Activated naive CD8-positive, alpha-beta T cell treated with anti-CD3 and anti-CD28 coated beads, Interleukin-2, amount 10 ng/mL, durations not matched to agents 7 days and 5 days (primary cell): ENCODE results near the gene E2F1. TPM values are rescaled to one million over a fixed set of nuclear protein-coding genes. Genes with fewer than 3 reads are reported as not detected.

Experiments used
- ATAC-seq: fragments of 150-1000 bp; cut with Tn5 transposase; one replicate; pipeline ENCODE4 v1.10.0; 2021; ENCODE audit warnings: low read depth, moderate library complexity
- POLR2A ChIA-PET: fragments of 350-600 bp; sonication (Branson Sonifier 250); formaldehyde crosslinking; loops from one replicate; lab custom pipeline; 2021; ENCODE audit warnings: antibody characterized with exemption; lab: Charles Lee
- DNase-seq: peaks from one replicate; pipeline ENCODE4 v3.0.0; 2021
- H3K27ac Mint-ChIP-seq: one replicate; pipeline ENCODE4 v1.8.0; 2022; ENCODE audit warnings: mild to moderate bottlenecking, mixed read lengths
- H3K27me3 Mint-ChIP-seq: one replicate; pipeline ENCODE4 v1.8.0; 2022; ENCODE audit warnings: mild to moderate bottlenecking, moderate library complexity, mixed read lengths
- H3K36me3 Mint-ChIP-seq: one replicate; pipeline ENCODE4 v1.8.0; 2021; ENCODE audit warnings: mild to moderate bottlenecking, mixed read lengths
- H3K4me1 Mint-ChIP-seq: one replicate; pipeline ENCODE4 v1.8.0; 2021; ENCODE audit warnings: mixed read lengths
- H3K4me3 Mint-ChIP-seq: one replicate; pipeline ENCODE4 v1.8.0; 2022; ENCODE audit warnings: mild to moderate bottlenecking, moderate library complexity, mixed read lengths
- H3K9me3 Mint-ChIP-seq: one replicate; pipeline ENCODE4 v1.8.0; 2021; ENCODE audit warnings: mixed read lengths
- total RNA-seq, 2 experiments: library from RNA; stranded (reverse); gene quantifications; one replicate each; pipeline ENCODE4 v1.2.3, GENCODE V29; 2021

E2F1 gene
- total RNA-seq, 2 experiments from 2014 or later = 62.5 to 68.4 TPM

DNA sequence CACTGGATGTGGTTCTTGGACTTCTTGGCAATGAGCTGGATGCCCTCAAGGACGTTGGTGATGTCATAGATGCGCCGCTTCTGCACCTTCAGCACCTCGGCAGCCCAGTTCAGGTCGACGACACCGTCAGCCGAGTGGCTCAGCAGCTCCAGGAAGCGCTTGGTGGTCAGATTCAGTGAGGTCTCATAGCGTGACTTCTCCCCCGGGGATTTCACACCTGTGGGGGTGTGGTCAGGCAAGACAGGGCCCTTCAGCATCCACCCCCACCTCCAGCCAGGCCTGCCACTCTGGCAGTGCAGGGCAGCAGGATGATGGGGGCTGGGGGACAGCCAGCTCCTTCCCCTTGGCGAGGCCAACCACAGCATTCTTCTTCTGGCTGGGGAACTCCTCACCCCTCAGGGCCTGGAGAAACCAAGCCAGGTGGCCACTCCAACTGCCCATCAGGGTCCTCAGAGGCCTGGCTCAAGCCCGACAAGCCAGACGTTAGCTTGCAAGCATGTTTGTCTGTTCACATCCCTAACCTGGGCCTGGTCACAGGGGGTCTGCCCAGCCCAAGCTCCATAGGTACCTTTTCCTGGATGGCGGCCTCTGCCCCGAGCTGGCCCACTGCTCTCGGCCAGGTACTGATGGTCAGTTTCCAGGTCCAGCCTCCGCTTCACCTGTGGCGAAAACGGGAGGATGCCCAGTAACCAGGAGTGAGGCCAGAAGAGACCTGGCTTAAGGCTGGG lies 6.3 kb downstream of the E2F1 start:
- H3K9me3 Mint-ChIP-seq = no peaks in the 10 kb centered on the region
- POLR2A ChIA-PET = interaction anchor here (0.8 to 6.3 kb wide), 15 partner anchors 8 to 314 kb away, joined by 3 to 116 read pairs (median 4); partner anchors contain the start of genes ACTL10, CBFA2T2, PXMP4 and RALY

DNA sequence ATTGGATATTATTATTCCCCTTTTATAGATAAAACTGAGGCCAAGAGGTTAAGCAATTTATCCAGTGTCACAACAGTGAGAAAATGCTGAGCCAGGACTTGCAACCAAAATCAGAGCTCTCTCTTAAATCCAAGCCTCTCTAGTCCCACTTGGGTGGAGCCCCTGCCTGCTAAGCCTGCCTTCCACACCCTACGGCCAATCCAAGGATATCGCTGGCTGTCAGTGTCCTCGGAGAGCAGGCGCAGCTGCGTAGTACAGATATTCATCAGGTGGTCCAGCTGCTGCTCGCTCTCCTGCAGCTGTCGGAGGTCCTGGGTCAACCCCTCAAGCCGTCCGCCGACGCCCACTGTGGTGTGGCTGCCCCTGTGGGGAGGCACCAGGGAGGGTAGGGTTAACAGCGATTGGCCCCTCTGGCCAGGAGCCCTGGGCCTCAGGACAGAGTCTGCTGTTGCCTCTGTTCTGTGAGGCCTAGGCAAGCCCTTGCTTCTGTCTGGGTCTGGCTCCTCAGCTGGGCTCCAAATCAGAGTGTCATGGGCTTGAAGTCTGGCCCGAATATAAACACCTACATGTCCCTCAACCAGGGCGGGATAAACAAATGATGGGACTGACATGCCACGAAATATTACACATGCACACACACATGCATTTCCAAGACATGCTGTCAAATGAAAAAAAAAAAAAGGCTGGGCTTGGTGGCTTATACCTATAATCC lies 8.0 kb downstream of the E2F1 start:
- Mint-ChIP-seq H3K9me3 (no peaks in the 10 kb centered on the region), H3K4me3 (no peak overlapping the region), H3K4me1 (peaks cover 59% of the 10 kb centered on the region), H3K27ac (peak overlapping the region; percentile 81), H3K36me3 (peaks cover 18% of the 10 kb centered on the region), H3K27me3 (no peaks in the 10 kb centered on the region)
- DNase-seq (no peak), ATAC-seq (no peak)
- POLR2A ChIA-PET = interaction anchor here (1.1 to 6.3 kb wide), 4 partner anchors 10 to 42 kb away, joined by 3 to 116 read pairs (median 10); partner anchors contain the start of genes ACTL10 and PXMP4

More for the DNA sequence above, 6.3 kb downstream of the E2F1 start:
- Mint-ChIP-seq H3K4me3 (peak overlapping the region; percentile 41), H3K27ac (peak overlapping the region; percentile 81), H3K27me3 (no peaks in the 10 kb centered on the region), H3K4me1 (peaks cover 61% of the 10 kb centered on the region), H3K36me3 (peaks cover 21% of the 10 kb centered on the region)
- ATAC-seq = peak; percentile 74
- DNase-seq = peak; percentile 70

DNA sequence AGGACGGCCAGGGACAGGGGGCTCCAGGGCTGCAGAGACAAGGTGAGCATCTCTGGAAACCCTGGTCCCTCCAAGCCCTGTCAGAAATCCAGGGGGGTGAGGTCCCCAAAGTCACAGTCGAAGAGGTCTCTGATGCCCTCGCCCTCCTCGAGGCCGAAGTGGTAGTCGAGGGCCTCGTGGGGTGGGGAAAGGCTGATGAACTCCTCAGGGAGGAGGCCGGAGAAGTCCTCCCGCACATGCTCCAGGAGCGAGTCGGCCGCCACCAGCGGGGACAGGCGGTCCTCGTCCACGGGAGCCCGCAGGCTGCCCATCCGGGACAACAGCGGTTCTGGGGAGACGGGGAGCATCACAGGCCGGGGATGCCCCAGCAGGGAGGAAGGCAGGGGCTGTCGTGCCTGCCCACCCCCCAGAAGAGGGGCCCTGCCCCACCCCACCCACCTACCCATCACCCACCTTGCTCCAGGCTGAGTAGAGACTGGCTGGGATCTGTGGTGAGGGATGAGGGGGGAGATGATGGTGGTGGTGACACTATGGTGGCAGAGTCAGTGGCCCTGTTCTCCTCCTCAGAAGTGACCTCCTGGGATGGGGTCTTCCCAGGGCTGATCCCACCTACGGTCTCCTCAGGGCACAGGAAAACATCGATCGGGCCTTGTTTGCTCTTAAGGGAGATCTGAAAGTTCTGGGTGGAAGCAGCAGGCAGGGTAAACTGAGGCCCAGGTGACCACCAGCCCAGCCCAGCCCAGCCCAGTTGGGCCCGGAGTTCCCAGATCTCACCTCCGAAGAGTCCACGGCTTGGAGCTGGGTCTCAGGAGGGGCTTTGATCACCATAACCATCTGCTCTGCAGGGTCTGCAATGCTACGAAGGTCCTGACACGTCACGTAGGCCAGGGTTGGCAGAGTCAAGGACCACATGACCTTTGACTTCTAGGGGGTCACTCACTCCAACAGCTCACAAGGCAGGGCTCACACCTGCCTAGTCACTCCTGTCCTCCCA lies 9.2 kb downstream of the E2F1 start:
- DNase-seq (no peak), ATAC-seq (no peak)
- Mint-ChIP-seq H3K27me3 (no peaks in the 10 kb centered on the region), H3K27ac (peak overlapping the region; percentile 15), H3K4me1 (peaks cover 59% of the 10 kb centered on the region), H3K4me3 (no peak overlapping the region), H3K9me3 (no peaks in the 10 kb centered on the region), H3K36me3 (peaks cover 19% of the 10 kb centered on the region)
- POLR2A ChIA-PET = interaction anchor here (1.1 to 6.3 kb wide), 4 partner anchors 10 to 43 kb away, joined by 3 to 116 read pairs (median 10); partner anchors contain the start of genes ACTL10 and PXMP4

DNA sequence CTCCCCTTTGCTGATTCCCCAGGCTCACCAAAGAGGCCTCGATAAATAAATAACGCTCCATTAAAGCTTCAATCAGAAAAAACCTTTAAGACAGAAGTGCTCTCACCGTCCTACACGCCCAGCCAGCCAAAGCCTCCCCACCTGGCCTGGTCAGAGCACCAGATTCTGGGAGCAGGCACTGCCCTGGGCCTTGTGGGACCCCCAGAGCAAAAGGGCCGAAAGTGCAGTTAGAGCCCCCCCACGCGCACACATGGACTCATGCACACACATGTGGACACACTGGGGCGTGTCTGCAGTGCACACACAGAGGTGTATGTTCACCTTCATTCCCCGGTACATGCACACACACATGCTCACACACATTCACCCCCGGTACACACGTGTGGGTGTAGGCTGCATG lies 10.1 kb downstream of the E2F1 start:
- ATAC-seq (no peak), DNase-seq (no peak)
- Mint-ChIP-seq H3K4me3 (no peak overlapping the region), H3K4me1 (peaks cover 52% of the 10 kb centered on the region), H3K27ac (peak overlapping the region; percentile 15), H3K36me3 (peaks cover 20% of the 10 kb centered on the region), H3K27me3 (no peaks in the 10 kb centered on the region), H3K9me3 (no peaks in the 10 kb centered on the region)
- POLR2A ChIA-PET = interaction anchor here (1.5 to 2.2 kb wide), 3 partner anchors 9 to 14 kb away, joined by 6 to 12 read pairs (median 6); partner anchors contain the start of gene ACTL10

DNA sequence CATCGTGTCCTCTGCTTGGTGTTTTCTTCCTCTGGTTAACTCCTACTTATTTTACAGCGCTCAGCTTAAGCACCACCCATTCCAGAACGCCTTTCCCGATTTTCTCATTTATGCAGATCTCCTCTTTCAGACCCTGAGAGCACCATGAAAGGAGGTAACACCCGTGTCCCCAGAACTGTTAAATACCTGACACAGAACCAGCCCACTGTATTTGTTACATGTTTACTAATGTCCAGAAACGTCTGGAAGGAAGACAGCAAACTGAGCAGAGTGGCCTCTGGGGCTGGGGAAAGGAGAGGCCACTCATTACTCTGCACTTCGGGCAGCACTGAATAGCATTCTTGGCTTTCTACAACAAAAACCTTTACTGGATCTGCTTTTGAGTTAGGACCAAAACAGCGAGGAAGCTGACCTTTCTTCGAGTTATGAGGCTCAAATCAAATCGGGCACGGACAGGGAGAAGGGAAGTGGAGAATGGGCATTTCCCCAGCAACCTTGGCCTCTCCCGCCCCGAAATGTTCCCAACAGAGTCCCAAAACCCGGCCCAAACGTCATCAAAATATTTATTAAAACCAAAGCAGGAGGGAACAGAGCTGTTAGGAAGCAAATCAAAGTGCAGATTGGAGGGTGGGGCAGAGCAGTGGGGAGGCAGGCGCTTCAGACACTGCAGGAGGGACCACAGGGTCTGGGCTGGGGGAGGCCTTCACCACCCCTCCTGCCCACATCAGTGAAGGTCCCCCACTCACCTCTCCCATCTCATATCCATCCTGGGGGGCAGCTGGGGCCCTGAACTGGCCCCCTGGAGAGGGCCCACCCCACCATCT lies 10.8 kb downstream of the E2F1 start:
- Mint-ChIP-seq H3K36me3 (peaks cover 18% of the 10 kb centered on the region), H3K27me3 (no peaks in the 10 kb centered on the region), H3K27ac (peak overlapping the region; percentile 79), H3K4me1 (peaks cover 45% of the 10 kb centered on the region), H3K4me3 (peak overlapping the region; percentile 64), H3K9me3 (no peaks in the 10 kb centered on the region)
- ATAC-seq (no peak), DNase-seq (no peak)
- POLR2A ChIA-PET = interaction anchor here (1.5 to 2.2 kb wide), 5 partner anchors 8 to 57 kb away, joined by 6 to 12 read pairs (median 7); partner anchors contain the start of genes ACTL10 and ZNF341

DNA sequence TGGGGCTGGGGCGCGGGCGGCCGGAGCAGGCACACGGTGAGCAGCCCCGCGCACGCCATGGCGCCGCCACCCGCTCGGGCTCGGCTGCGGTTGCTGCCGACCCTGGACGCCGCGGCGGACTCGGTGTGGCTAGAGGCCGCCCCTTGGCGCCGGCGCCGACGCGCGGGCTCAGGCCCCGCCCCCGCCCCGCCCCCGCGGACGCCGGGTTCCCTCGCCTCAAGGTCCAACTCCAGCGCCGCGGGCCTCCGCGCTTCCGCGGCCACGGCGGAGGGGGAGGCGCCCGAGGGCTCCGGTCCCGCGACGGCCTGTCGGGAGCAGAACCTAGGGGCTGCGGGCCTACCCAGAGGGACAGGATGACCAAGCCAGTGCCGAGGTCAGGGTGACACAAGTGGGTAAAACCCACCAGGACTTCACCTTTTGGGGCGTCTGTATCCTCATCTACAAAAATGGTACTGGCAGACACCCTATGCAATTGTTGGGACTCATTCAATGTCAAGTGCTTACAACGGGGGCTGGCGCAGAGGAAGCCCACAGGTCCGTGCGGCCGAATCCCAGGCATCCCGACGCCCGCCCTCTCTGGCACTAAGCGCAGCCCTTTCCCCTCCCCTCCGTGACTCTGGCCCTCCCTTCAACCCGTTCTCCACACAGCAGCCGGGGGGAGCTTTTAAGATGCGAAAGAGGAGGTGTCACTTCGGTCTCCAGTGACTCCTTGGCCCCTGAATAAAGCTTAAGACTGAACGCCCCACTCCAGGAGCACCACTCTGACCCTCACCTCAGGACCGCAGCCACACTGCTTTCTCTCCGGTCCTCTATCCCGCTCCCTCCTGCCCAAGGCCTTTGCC lies 11.7 kb downstream of the E2F1 start, which contains the start of gene NECAB3:
Gene NECAB3, minus strand, starts transcription at position 135 of the 842 bp plus-strand sequence. Its CDS starts 76 bp downstream, at position 59.
- H3K9me3 Mint-ChIP-seq = no peaks in the 10 kb centered on the region
- H3K4me3 Mint-ChIP-seq = peak within 1 kb of the TSS; percentile 93
- DNase-seq (peak; percentile 85), ATAC-seq (peak; percentile 77)
- H3K36me3 Mint-ChIP-seq = peaks cover 20% of the 10 kb centered on the region
- no peaks in the 10 kb centered on the region for H3K27me3 Mint-ChIP-seq
- peaks cover 42% of the 10 kb centered on the region for H3K4me1 Mint-ChIP-seq
- H3K27ac Mint-ChIP-seq = peak within 1 kb of the TSS; percentile 90
- POLR2A ChIA-PET = interaction anchor here (1.5 to 2.2 kb wide), 5 partner anchors 8 to 57 kb away, joined by 6 to 12 read pairs (median 7); partner anchors contain the start of genes ACTL10 and ZNF341

DNA sequence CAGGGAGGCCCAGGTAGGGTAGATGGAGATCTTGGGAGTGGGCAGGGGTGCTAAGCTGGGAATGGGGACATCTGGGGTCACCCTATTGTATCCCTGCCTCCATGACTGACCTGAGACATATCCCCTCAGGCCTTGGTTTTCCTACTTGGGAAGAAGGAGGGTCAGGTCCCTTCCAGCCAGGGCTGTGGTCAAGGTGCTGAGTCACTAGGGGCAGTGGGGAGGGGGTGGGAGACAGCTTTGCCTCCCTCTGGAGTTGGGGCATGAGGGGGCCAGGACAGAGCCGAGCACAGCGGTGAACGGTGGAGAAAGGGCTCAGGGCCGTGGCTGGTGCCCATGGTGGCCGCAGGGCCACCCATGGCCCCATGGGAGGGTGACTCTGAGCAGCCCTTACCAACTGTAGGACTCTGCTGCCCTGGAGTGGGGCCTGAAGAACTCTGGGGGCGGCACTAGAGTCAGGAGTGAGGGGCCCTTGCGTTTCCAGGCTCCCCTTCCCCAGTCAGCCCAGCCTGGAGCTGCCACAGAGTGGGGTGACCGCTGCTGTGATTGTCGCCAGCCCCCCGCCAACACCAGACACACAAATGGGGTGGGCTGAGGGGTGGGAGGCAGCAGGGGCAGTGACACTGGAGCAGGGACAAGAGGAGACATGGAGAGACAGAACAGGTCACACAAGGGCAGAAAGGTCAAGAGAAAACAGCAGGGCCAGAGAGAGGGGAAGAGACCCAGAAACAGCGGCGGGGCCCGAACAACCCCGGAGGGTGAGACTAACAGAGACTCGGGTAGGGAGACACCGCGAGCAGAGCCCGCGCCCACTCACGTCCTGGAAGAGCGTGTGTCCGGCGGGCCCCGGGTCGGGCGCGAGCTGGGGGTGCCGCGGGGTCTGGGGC lies 12.5 kb downstream of the E2F1 start:
- H3K27ac Mint-ChIP-seq = peak overlapping the region; percentile 90
- peaks cover 12% of the 10 kb centered on the region for H3K36me3 Mint-ChIP-seq
- ATAC-seq (no peak), DNase-seq (no peak)
- POLR2A ChIA-PET = interaction anchor here (1.8 to 2.2 kb wide), 3 partner anchors 10 to 58 kb away, joined by 7 to 12 read pairs (median 7); partner anchors contain the start of gene ZNF341
- peak overlapping the region; percentile 93 for H3K4me3 Mint-ChIP-seq
- H3K4me1 Mint-ChIP-seq = peaks cover 34% of the 10 kb centered on the region
- H3K27me3 Mint-ChIP-seq = no peaks in the 10 kb centered on the region
- H3K9me3 Mint-ChIP-seq = no peaks in the 10 kb centered on the region

DNA sequence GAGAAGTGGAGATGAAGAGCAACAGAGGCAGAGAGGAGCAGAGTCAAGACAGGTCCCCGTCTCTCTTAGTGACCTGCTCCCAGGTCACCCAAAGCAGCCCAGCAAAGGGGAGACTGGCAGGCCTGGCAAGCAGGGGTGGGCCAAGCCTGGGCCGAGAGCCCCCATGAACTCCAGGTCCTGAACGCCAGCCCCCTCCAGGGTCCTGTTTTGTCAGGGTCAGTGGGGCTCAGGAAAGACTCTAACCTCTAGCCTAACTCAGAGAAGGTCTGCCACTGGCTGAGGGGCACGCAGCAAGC lies 13.1 kb downstream of the E2F1 start:
- Mint-ChIP-seq H3K27ac (peak overlapping the region; percentile 84), H3K4me3 (peak overlapping the region; percentile 93), H3K36me3 (peaks cover 12% of the 10 kb centered on the region), H3K9me3 (no peaks in the 10 kb centered on the region), H3K4me1 (peaks cover 31% of the 10 kb centered on the region), H3K27me3 (no peaks in the 10 kb centered on the region)
- DNase-seq = no peak
- POLR2A ChIA-PET = interaction anchor here (1.1 to 1.3 kb wide), 2 partner anchors 12 to 59 kb away, joined by 5 to 7 read pairs; partner anchors contain the start of gene ZNF341
- no peak for ATAC-seq

DNA sequence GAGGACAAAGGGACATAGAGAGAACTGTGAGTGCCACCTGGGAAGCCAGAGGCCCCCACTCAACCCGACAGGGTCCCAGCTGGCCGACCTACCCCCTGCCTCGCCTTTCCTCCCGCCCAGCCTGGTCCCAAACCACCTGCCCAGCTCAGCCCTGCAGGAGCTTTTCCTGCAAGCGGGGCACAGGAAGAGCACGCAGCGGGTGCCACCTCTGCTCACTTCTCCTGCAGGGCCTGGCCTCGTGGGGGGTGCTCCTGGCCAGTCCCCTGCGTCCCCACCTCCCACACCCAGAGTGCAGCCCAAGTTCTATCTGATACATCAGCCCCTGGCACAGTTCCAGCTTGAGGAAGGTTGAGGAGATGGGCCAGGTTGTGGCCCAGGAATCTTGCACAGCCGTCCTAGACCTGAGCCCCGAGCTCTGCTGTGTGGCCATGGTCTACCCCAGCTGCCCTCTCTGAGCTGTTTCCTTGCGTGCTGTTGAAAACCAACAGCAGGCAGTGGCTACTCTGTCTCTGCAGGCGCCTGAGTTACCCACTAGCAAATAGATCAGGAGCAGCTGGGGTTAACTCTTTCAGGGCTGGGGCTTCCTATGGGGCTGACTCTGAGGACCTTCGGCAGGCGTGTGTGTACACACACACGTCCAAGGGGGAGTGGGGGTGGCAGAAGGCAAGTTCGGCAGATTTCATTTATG lies 13.6 kb downstream of the E2F1 start:
- H3K4me1 Mint-ChIP-seq = peaks cover 31% of the 10 kb centered on the region
- H3K27me3 Mint-ChIP-seq = no peaks in the 10 kb centered on the region
- peaks cover 12% of the 10 kb centered on the region for H3K36me3 Mint-ChIP-seq
- peak overlapping the region; percentile 93 for H3K4me3 Mint-ChIP-seq
- POLR2A ChIA-PET = interaction anchor here (1.0 to 1.9 kb wide), 5 partner anchors 9 to 60 kb away, joined by 3 to 7 read pairs (median 6); partner anchors contain the start of genes C20orf144, PXMP4 and ZNF341
- H3K27ac Mint-ChIP-seq = peak overlapping the region; percentile 84
- DNase-seq = no peak
- H3K9me3 Mint-ChIP-seq = no peaks in the 10 kb centered on the region
- no peak for ATAC-seq
